ENCODE measurements around the gene BHLHE40. TPM values are rescaled to one million over a fixed set of nuclear protein-coding genes. Genes with fewer than 3 reads are reported as not detected.
"Not testable (repeated sequence)": the region's sequence is repeated elsewhere in the genome, so short reads cannot be mapped to it uniquely, and the experiment has no call there.

BHLHE40 gene
- total and polyA plus RNA-seq, 2 donors (not counting 3 experiments of a cell fraction or from before 2014, with no cell fraction given), result 40.3 to 57.9 TPM

- ChIA-PET POLR2A (no interaction called here), CTCF (interaction anchor here (2.3 kb wide), 1 partner anchor 17 kb away, joined by 6 read pairs; no protein-coding TSS in a partner anchor)
- FAIRE-seq (no peak), DNase-seq (ENCODE audit: low read depth, low spot score) (no peak)
- H4K20me1 ChIP-seq (replicated peaks; ENCODE audit: control insufficient read depth, extremely low read depth, insufficient read depth, low read length), result no peaks in the 10 kb centered on the region
- no peaks in the 10 kb centered on the region for H3K79me2 ChIP-seq (ENCODE audit: control insufficient read depth, insufficient read depth, low read length)
- no TSS peak for BruUV-seq (replicated peaks)
- H3K9ac ChIP-seq (replicated peaks; ENCODE audit: extremely low read depth, insufficient read depth, low read length), result no peak overlapping the region
- no peak overlapping the region for H2AFZ ChIP-seq (ENCODE audit: low read depth, low read length)
- H3K9me1 ChIP-seq (replicated peaks; ENCODE audit: control insufficient read depth, extremely low read depth, insufficient read depth, low read length), result no peaks in the 10 kb centered on the region
- H3K4me3 ChIP-seq (replicated peaks in 1 of 3; ENCODE audit: insufficient read depth in 1 of 3, low read depth in 1 of 3, low read length in 3 of 3), result no peak overlapping the region
- no peak overlapping the region for H3K27ac ChIP-seq (ENCODE audit: insufficient read depth, low read depth, low read length)
- TF ChIP-seq EZH2 (IDR thresholded peaks at IDR 0.05; ENCODE audit: borderline replicate concordance, low read depth, low read length, severe bottlenecking) (no peak), JUN (IDR thresholded peaks at IDR 0.05; ENCODE audit: borderline replicate concordance, insufficient read depth, insufficient read length, low read depth) (no peak), MAX (IDR thresholded peaks at IDR 0.05; ENCODE audit: insufficient read depth, insufficient read length) (no peak), FOS (IDR thresholded peaks at IDR 0.05; ENCODE audit: borderline replicate concordance, insufficient read depth, low read length) (no peak), POLR2A (IDR thresholded peaks at IDR 0.05; ENCODE audit: low read depth, low read length) (no peak), CTCF (IDR thresholded peaks at IDR 0.05; ENCODE audit: extremely low read depth in 1 of 2, insufficient read depth in 1 of 2, low read depth in 1 of 2, low read length in 2 of 2) (no peak), MYC (IDR thresholded peaks at IDR 0.05; ENCODE audit: low read depth, low read length) (no peak), POLR2AphosphoS5 (IDR thresholded peaks at IDR 0.05; ENCODE audit: insufficient read depth, low read depth, low read length) (no peak), GATA2 (IDR thresholded peaks at IDR 0.05; ENCODE audit: insufficient read depth, insufficient read length, low read depth, low read length) (no peak)
- H3K27me3 ChIP-seq (ENCODE audit: control insufficient read depth in 2 of 2, insufficient read depth in 2 of 2, low read length in 2 of 2), result no peaks in the 10 kb centered on the region
- dilution Hi-C loops (cut with MboI; ENCODE audit: extremely low pct_ligation_motif_present, low sequenced_read_pairs) (no loop called here), intact Hi-C loops (cut with micrococcal nuclease) (no loop called here)
- no peak overlapping the region for H3K4me2 ChIP-seq (ENCODE audit: insufficient read depth, low read length)
- H3K36me3 ChIP-seq (ENCODE audit: control insufficient read depth in 2 of 2, extremely low read depth in 1 of 2, insufficient read depth in 2 of 2, low read length in 2 of 2), result no peaks in the 10 kb centered on the region
- no peaks in the 10 kb centered on the region for H3K4me1 ChIP-seq (ENCODE audit: control insufficient read depth, extremely low read depth, insufficient read depth, low read length)
- H3K9me3 ChIP-seq (replicated peaks; ENCODE audit: control insufficient read depth, insufficient read depth, low read length), result peaks cover 2% of the 10 kb centered on the region
These were observed 20.1 kb upstream of the BHLHE40 start for GRCh38 chr3:4959180-4959579.

GRCh38 chr3:4961865-4962264 lies 17.4 kb upstream of the BHLHE40 start:
- FAIRE-seq; DNase-seq (ENCODE audit: low read depth, low spot score); H3K36me3 ChIP-seq (ENCODE audit: control insufficient read depth in 2 of 2, extremely low read depth in 1 of 2, insufficient read depth in 2 of 2, low read length in 2 of 2); dilution Hi-C loops (cut with MboI; ENCODE audit: extremely low pct_ligation_motif_present, low sequenced_read_pairs); H2AFZ ChIP-seq (ENCODE audit: low read depth, low read length); H3K27ac ChIP-seq (ENCODE audit: insufficient read depth, low read depth, low read length); H3K4me3 ChIP-seq (replicated peaks in 1 of 3; ENCODE audit: insufficient read depth in 1 of 3, low read depth in 1 of 3, low read length in 3 of 3); H3K4me1 ChIP-seq (ENCODE audit: control insufficient read depth, extremely low read depth, insufficient read depth, low read length); H3K4me2 ChIP-seq (ENCODE audit: insufficient read depth, low read length); H3K9me3 ChIP-seq (replicated peaks; ENCODE audit: control insufficient read depth, insufficient read depth, low read length); H3K9me1 ChIP-seq (replicated peaks; ENCODE audit: control insufficient read depth, extremely low read depth, insufficient read depth, low read length); intact Hi-C loops (cut with micrococcal nuclease); BruUV-seq (replicated peaks); H3K27me3 ChIP-seq (ENCODE audit: control insufficient read depth in 2 of 2, insufficient read depth in 2 of 2, low read length in 2 of 2); H3K79me2 ChIP-seq (ENCODE audit: control insufficient read depth, insufficient read depth, low read length); H3K9ac ChIP-seq (replicated peaks; ENCODE audit: extremely low read depth, insufficient read depth, low read length); POLR2A ChIA-PET; H4K20me1 ChIP-seq (replicated peaks; ENCODE audit: control insufficient read depth, extremely low read depth, insufficient read depth, low read length): not testable (repeated sequence)
- CTCF ChIA-PET, result interaction anchor here (1.5 kb wide), 1 partner anchor 13 kb away, joined by 4 read pairs; no protein-coding TSS in a partner anchor
